Dermis microvascular lymphatic vessel endothelial cell (primary cell): ENCODE data around the gene DTNB. TPM values are rescaled to one million over a fixed set of nuclear protein-coding genes. Genes with fewer than 3 reads are reported as not detected.
"Not testable (repeated sequence)": the region's sequence is repeated elsewhere in the genome, so short reads cannot be mapped to it uniquely, and the experiment has no call there.

Experiments
- DNase-seq, 2 donors: peaks; one replicate each; pipeline versions ENCODE4 v3.0.0 to v3.0.0-alpha.2; 2010; ENCODE audit warnings: low read depth in 2 of 2
- total RNA-seq: library from RNA; depleted of rRNA; stranded (reverse); fragments of >200 nt; gene quantifications from 2 replicates; pipeline ENCODE4 v1.2.1, GENCODE V29; 2014

The DTNB gene
- total RNA-seq, 1 donor from 2014 or later: 4.9 TPM

- no peak for DNase-seq
Observed at GRCh38 chr2:25632396-25632795, 41.0 kb downstream of the DTNB start.

- DNase-seq: no peak
Observed at GRCh38 chr2:25624635-25625034, 48.7 kb downstream of the DTNB start.

- no peak for DNase-seq
Observed at GRCh38 chr2:25623361-25623760, 50.0 kb downstream of the DTNB start.

- no peak for DNase-seq
Observed at GRCh38 chr2:25620711-25621110, 52.7 kb downstream of the DTNB start.

- DNase-seq: no peak
Observed at GRCh38 chr2:25620077-25620476, 53.3 kb downstream of the DTNB start.

- DNase-seq: no peak
Observed at GRCh38 chr2:25619185-25619584, 54.2 kb downstream of the DTNB start.

- DNase-seq: peak; percentile 81 to 96
Observed at GRCh38 chr2:25618676-25619075, 54.7 kb downstream of the DTNB start.

GRCh38 chr2:25617948-25618646 lies 55.3 kb downstream of the DTNB start:
- peak; percentile 59 to 97 for DNase-seq

GRCh38 chr2:25615920-25616319 lies 57.5 kb downstream of the DTNB start:
- DNase-seq: peak in 1 of 2 donors; percentile 48

- DNase-seq: peak in 1 of 2 donors; percentile 26
Observed at GRCh38 chr2:25615386-25615785, 58.0 kb downstream of the DTNB start.

GRCh38 chr2:25614711-25615110 lies 58.7 kb downstream of the DTNB start:
- no peak for DNase-seq

GRCh38 chr2:25608718-25609117 lies 64.7 kb downstream of the DTNB start:
- DNase-seq: no peak

- peak; percentile 57 to 72 for DNase-seq
Observed at GRCh38 chr2:25606892-25607291, 66.5 kb downstream of the DTNB start.

- DNase-seq: no peak
Observed at GRCh38 chr2:25602333-25602723, 71.0 kb downstream of the DTNB start.

- DNase-seq: not testable (repeated sequence)
Observed at GRCh38 chr2:25601711-25602332, 71.6 kb downstream of the DTNB start.

GRCh38 chr2:25598911-25599310 lies 74.5 kb downstream of the DTNB start:
- DNase-seq: no peak

GRCh38 chr2:25598332-25598731 lies 75.0 kb downstream of the DTNB start:
- DNase-seq: no peak

GRCh38 chr2:25597881-25598280 lies 75.5 kb downstream of the DTNB start:
- DNase-seq: no peak

- no peak for DNase-seq
Observed at GRCh38 chr2:25596516-25597244, 76.7 kb downstream of the DTNB start.

- no peak for DNase-seq
Observed at GRCh38 chr2:25595393-25595792, 78.0 kb downstream of the DTNB start.

GRCh38 chr2:25594991-25595390 lies 78.4 kb downstream of the DTNB start:
- DNase-seq: no peak

GRCh38 chr2:25592766-25593292 lies 80.5 kb downstream of the DTNB start:
- DNase-seq: no peak
